ENCODE measurements around the gene PSMD13.
A peak's percentile ranks its signal among the peaks of the same experiment; 100 is the strongest.
"Not testable (repeated sequence)": the region's sequence is repeated elsewhere in the genome, so short reads cannot be mapped to it uniquely, and the experiment has no call there.

PSMD13 gene

DNA sequence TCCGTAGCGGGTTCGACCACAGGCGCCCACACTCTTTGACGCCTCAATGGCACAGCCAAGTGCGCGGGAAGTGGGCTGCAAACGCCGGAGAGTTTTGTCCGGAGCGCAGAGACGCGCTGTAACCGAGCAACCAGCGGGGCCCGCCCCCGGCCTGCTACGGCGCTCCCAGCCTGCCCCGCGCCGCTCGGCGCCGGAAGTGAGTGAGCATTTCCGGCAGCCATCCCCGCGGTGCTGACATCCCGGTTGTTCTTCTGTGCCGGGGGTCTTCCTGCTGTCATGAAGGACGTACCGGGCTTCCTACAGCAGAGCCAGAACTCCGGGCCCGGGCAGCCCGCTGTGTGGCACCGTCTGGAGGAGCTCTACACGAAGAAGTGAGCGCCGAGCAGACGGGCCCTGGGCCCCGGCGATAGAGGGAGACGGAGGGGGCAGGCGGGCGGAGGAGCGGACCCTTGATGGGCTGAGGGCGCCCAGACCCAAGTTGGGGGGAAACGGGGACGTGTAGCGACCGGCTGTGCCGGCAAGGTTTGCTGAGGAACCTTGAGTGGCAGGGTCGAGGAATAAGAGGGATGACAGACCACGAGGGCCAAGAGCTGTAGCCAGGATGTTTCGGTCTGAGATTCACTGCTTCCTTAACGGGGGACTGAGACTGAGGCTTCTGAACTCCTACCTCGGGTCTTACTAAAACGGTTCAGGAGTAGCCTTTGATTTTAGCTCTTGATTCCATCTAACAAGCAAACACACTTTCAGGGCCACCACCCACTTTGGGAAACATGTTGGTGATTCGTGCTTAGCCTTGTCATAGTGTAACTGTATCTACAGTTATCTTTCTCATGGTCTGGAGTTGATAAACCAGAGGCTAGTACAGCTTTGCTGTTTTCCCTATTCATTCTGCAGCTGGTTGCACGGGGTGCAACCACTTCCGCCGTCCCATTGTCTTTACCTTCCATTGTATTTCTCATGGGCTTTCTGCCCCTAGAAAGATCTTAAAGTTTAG, at the start of gene PSMD13:
TSS of gene PSMD13 (plus strand) at position 203 of the 994 bp plus-strand sequence. CDS start at position 277, 74 bp downstream.
- H3K4me1 ChIP-seq (ENCODE audit: control insufficient read depth in 1 of 2, insufficient read depth in 1 of 2, low read depth in 1 of 2, low read length in 1 of 2) = peaks cover 23 to 25% of the 10 kb centered on the region in 2 experiments
- H3K36me3 ChIP-seq = peaks cover 27% of the 10 kb centered on the region
- H3K27ac ChIP-seq = peak within 1 kb of the TSS; percentile 100
- TF ChIP-seq, protein P1, sequence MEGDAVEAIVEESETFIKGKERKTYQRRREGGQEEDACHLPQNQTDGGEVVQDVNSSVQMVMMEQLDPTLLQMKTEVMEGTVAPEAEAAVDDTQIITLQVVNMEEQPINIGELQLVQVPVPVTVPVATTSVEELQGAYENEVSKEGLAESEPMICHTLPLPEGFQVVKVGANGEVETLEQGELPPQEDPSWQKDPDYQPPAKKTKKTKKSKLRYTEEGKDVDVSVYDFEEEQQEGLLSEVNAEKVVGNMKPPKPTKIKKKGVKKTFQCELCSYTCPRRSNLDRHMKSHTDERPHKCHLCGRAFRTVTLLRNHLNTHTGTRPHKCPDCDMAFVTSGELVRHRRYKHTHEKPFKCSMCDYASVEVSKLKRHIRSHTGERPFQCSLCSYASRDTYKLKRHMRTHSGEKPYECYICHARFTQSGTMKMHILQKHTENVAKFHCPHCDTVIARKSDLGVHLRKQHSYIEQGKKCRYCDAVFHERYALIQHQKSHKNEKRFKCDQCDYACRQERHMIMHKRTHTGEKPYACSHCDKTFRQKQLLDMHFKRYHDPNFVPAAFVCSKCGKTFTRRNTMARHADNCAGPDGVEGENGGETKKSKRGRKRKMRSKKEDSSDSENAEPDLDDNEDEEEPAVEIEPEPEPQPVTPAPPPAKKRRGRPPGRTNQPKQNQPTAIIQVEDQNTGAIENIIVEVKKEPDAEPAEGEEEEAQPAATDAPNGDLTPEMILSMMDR (IDR thresholded peaks at IDR 0.05) = no peak
- H3K9me3 ChIP-seq = no peaks in the 10 kb centered on the region
- peak within 1 kb of the TSS; percentile 68 to 100 for H3K4me3 ChIP-seq (ENCODE audit: low read depth in 1 of 2, low read length in 1 of 2)
- H3K27me3 ChIP-seq = no peaks in the 10 kb centered on the region

DNA sequence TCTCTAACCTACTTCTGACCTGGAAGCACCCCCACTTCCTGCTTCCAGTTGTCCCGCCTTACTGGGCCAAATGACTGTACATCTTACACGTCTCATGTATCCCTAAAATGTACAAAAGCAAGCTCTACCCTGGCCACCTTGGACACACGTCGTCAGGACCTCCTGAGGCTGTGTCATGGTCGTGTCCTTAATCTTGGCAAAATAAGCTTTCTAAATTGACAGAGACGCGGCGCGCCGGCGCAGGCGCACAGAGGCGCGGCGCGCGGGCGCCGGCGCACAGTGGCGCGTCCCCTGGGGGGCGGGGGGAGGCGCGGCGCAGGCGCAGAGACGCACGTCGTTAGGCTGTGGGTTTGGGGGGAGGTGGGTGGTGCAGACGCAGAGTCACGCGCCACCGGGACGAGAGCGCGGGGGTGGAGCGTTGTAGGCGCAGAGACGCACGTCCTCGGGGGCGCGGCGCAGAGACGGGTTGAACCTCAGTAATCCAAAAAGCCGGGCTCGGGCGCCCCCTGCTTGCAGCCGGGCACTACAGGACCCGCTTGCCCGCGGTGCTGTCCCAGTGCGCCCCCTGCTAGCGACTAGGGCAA, 47.5 kb upstream of the PSMD13 start:
- H3K4me3 ChIP-seq (ENCODE audit: low read depth in 1 of 2, low read length in 1 of 2); H3K36me3 ChIP-seq; H3K27ac ChIP-seq; H3K4me1 ChIP-seq (ENCODE audit: control insufficient read depth in 1 of 2, insufficient read depth in 1 of 2, low read depth in 1 of 2, low read length in 1 of 2); H3K9me3 ChIP-seq; H3K27me3 ChIP-seq: not testable (repeated sequence)

DNA sequence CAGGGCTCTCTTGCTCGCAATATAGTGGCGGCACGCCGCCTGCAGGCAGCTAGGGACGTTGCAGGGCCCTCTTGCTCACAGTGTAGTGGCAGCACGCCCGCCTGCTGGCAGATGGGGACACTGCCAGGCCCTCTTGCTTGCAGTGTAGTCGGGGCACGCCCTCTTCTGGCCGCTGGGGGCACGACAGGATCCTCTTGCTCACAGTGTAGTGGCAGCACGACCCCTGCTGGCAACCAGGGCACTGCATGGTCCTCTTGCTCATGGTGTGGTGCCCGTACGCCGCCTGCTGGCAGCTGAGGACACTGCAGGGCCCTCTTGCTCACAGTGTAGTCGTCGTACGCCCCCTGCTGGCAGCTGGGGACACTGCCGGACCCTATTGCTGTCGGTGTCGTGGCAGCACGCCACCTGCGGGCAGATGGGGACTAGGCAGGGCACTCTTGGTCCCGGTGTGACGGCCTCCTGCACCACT, 46.9 kb upstream of the PSMD13 start:
- TF ChIP-seq, protein P1 (IDR thresholded peaks at IDR 0.05) = peak; percentile 63
- not testable (repeated sequence) for H3K9me3 ChIP-seq; H3K4me3 ChIP-seq (ENCODE audit: low read depth in 1 of 2, low read length in 1 of 2); H3K36me3 ChIP-seq; H3K4me1 ChIP-seq (ENCODE audit: control insufficient read depth in 1 of 2, insufficient read depth in 1 of 2, low read depth in 1 of 2, low read length in 1 of 2); H3K27ac ChIP-seq; H3K27me3 ChIP-seq

DNA sequence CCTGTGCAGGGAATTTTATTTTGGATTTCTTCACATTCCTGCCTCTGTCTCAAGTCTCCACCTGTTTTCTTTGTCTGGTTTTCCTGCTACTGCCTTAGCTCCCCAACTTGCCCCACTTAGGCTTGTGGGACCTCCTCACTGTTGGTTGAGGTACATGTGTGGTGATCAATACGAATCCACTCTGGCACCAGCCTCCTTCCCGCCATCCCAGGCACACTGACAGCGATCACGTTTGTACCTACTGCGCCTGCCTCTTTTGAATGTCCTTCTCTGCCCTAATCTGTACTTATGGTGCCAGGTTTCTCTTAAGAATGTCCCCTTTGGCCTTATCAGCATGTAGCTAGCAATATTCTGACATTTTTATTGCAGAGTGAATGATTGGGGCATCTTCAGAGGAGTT, 46.2 kb upstream of the PSMD13 start:
- not testable (repeated sequence) for H3K27ac ChIP-seq; H3K36me3 ChIP-seq; H3K4me1 ChIP-seq (ENCODE audit: control insufficient read depth in 1 of 2, insufficient read depth in 1 of 2, low read depth in 1 of 2, low read length in 1 of 2); H3K4me3 ChIP-seq (ENCODE audit: low read depth in 1 of 2, low read length in 1 of 2); H3K9me3 ChIP-seq; H3K27me3 ChIP-seq

DNA sequence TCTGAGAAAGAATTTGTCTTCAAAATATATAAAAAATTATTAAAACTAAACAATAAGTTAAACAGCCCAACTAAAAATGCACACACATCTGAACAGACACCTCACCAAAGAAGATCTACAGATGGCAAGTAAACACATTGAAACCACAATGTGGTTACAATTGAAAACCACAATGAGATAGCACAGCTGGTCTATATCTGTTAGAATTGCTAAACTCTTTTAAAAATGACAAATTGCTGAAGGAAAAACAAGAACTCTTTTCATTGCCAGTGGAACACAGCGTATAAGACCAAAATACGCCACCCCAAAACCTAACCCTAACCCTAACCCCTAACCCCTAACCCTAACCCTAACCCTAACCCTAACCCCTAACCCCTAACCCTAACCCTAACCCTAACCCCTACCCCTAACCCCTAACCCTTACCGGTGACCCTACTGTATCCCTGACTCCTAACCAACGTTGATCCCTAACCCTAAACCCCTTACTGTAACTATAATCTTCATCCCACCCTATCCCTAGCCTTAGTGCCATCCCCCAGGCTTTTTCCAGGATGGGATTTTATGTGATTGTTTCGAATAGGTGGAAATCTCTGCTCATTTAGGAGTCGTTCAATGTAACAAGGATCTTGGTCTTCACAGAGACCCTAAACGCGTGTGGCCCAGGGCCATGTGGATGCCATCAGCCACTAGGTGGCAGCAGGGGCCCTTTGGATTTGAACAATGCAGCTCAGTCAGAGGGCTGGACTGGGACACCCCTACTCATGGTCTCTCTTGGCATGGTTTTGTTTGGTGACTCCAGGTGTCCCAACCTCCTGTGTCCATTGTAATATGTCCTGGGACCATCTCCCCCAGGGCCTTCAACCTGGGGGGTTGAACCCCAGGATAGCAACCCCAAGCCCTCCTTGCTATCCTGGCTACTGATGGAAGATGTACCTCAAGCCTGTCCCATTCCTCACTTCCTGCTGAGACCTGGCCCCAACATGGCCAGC, 45.0 kb upstream of the PSMD13 start:
- H3K4me1 ChIP-seq (ENCODE audit: control insufficient read depth in 1 of 2, insufficient read depth in 1 of 2, low read depth in 1 of 2, low read length in 1 of 2); H3K4me3 ChIP-seq (ENCODE audit: low read depth in 1 of 2, low read length in 1 of 2); H3K27me3 ChIP-seq; H3K9me3 ChIP-seq; H3K36me3 ChIP-seq: not testable (repeated sequence)
- H3K27ac ChIP-seq = peak overlapping the region; percentile 36
- TF ChIP-seq, protein P1 (IDR thresholded peaks at IDR 0.05) = peak; percentile 10

DNA sequence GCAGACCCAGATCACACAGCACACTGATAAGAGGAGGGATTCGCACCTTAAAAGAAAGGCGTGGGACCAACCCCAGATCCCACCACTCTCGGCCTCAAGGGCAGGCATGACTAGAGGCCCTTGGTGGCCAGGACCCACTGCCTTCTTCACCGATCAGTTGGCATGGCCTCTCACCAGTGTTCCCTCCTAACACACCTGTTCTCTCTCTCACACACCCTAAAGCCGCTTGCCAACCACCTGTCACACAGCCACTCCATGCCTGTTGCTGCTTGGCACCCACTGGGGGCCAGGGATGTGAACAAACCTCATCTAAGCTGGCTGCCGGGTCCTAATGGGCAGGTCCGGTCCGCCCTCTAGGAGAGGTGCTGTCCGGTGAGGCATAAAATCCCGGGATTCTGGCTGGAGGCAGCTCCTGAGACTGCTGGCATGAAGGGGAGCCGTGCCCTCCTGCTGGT, 44.1 kb upstream of the PSMD13 start, which contains the start of gene SCGB1C1:
TSS of gene SCGB1C1 (plus strand) at position 405 of the 455 bp plus-strand sequence. CDS start at position 427, 22 bp downstream.
- not testable (repeated sequence) for H3K27me3 ChIP-seq; H3K4me3 ChIP-seq (ENCODE audit: low read depth in 1 of 2, low read length in 1 of 2); H3K9me3 ChIP-seq; H3K36me3 ChIP-seq; H3K27ac ChIP-seq; H3K4me1 ChIP-seq (ENCODE audit: control insufficient read depth in 1 of 2, insufficient read depth in 1 of 2, low read depth in 1 of 2, low read length in 1 of 2)

DNA sequence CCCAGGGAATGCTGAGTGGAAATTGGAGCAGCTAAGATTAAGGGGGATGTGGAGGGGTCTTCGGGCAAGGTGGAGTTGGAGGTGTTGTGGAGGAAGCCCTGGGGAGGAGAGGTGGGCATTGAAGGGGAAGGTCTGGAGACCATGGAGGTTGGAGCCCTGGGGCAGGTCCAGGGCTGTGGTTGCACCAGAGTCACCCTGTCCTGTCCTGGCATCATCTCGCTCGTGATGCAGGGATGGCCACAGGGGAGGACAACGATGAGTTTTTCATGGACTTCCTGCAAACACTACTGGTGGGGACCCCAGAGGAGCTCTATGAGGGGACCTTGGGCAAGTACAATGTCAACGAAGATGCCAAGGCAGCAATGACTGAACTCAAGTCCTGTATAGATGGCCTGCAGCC, 43.3 kb upstream of the PSMD13 start:
- not testable (repeated sequence) for H3K4me1 ChIP-seq (ENCODE audit: control insufficient read depth in 1 of 2, insufficient read depth in 1 of 2, low read depth in 1 of 2, low read length in 1 of 2); H3K9me3 ChIP-seq; H3K27ac ChIP-seq; H3K27me3 ChIP-seq; H3K4me3 ChIP-seq (ENCODE audit: low read depth in 1 of 2, low read length in 1 of 2); H3K36me3 ChIP-seq
